ENCODE data around the gene OCEL1. TPM values are rescaled to one million over a fixed set of nuclear protein-coding genes. Genes with fewer than 3 reads are reported as not detected.

Gene OCEL1
- total and polyA plus RNA-seq, 9 donors = 3.1 to 14.2 (median 9.4) TPM

Other genes with a start within 250 kb of the OCEL1 start
- gene CPAMD8, start 199.4 kb upstream of the OCEL1 start, total RNA-seq = 3.2 TPM
- gene CPAMD8, start 199.4 kb upstream of the OCEL1 start, polyA plus RNA-seq (ENCODE audit: insufficient read depth in 1 of 8, insufficient read length in 8 of 8, low replicate concordance in 1 of 8) = 10 to 100 TPM in 1 of 8 donors, 1 to 10 TPM in 7; 2.2 to 10.1 (median 6.3) TPM
- gene HAUS8, start 150.8 kb upstream of the OCEL1 start, total RNA-seq = 3.9 TPM
- 10 to 100 TPM in 5 of 8 donors, 1 to 10 TPM in 3; 7.5 to 14.0 (median 10.1) TPM for gene HAUS8, start 150.8 kb upstream of the OCEL1 start, polyA plus RNA-seq (ENCODE audit: insufficient read depth in 1 of 8, insufficient read length in 8 of 8, low replicate concordance in 1 of 8)
- 18.0 TPM for gene MYO9B, start 150.4 kb upstream of the OCEL1 start, total RNA-seq
- 10 to 100 TPM; 30.1 to 55.5 (median 40.5) TPM for gene MYO9B, start 150.4 kb upstream of the OCEL1 start, polyA plus RNA-seq (ENCODE audit: insufficient read depth in 1 of 8, insufficient read length in 8 of 8, low replicate concordance in 1 of 8)
- gene USE1, start 10.9 kb upstream of the OCEL1 start, total RNA-seq = 21.0 TPM
- 10 to 100 TPM; 25.1 to 36.0 (median 29.3) TPM for gene USE1, start 10.9 kb upstream of the OCEL1 start, polyA plus RNA-seq (ENCODE audit: insufficient read depth in 1 of 8, insufficient read length in 8 of 8, low replicate concordance in 1 of 8)
- 32.4 TPM for gene NR2F6, start 19.7 kb downstream of the OCEL1 start, total RNA-seq
- gene NR2F6, start 19.7 kb downstream of the OCEL1 start, polyA plus RNA-seq (ENCODE audit: insufficient read depth in 1 of 8, insufficient read length in 8 of 8, low replicate concordance in 1 of 8) = 10 to 100 TPM; 26.5 to 37.9 (median 30.8) TPM
- 5.2 TPM for gene USHBP1, start 38.5 kb downstream of the OCEL1 start, total RNA-seq
- 1 to 10 TPM; 5.4 to 8.8 (median 6.5) TPM for gene USHBP1, start 38.5 kb downstream of the OCEL1 start, polyA plus RNA-seq (ENCODE audit: insufficient read depth in 1 of 8, insufficient read length in 8 of 8, low replicate concordance in 1 of 8)
- gene BABAM1, start 41.2 kb downstream of the OCEL1 start, total RNA-seq = 85.8 TPM
- gene BABAM1, start 41.2 kb downstream of the OCEL1 start, polyA plus RNA-seq (ENCODE audit: insufficient read depth in 1 of 8, insufficient read length in 8 of 8, low replicate concordance in 1 of 8) = 10 to 100 TPM; 81.3 to 97.9 (median 92.8) TPM
- 0.44 TPM for gene ANKLE1, start 55.7 kb downstream of the OCEL1 start, total RNA-seq
- 1 to 10 TPM in 5 of 8 donors, under 1 TPM in 3; 0.70 to 1.5 (median 1.2) TPM for gene ANKLE1, start 55.7 kb downstream of the OCEL1 start, polyA plus RNA-seq (ENCODE audit: insufficient read depth in 1 of 8, insufficient read length in 8 of 8, low replicate concordance in 1 of 8)
- gene ABHD8, start 77.2 kb downstream of the OCEL1 start, total RNA-seq = 6.1 TPM
- gene ABHD8, start 77.2 kb downstream of the OCEL1 start, polyA plus RNA-seq (ENCODE audit: insufficient read depth in 1 of 8, insufficient read length in 8 of 8, low replicate concordance in 1 of 8) = 10 to 100 TPM in 1 of 8 donors, 1 to 10 TPM in 7; 7.5 to 10.1 (median 8.4) TPM
- 28.3 TPM for gene MRPL34, start 79.6 kb downstream of the OCEL1 start, total RNA-seq
- 10 to 100 TPM; 25.0 to 43.0 (median 36.4) TPM for gene MRPL34, start 79.6 kb downstream of the OCEL1 start, polyA plus RNA-seq (ENCODE audit: insufficient read depth in 1 of 8, insufficient read length in 8 of 8, low replicate concordance in 1 of 8)
- gene DDA1, start 83.3 kb downstream of the OCEL1 start, total RNA-seq = 18.6 TPM
- 10 to 100 TPM; 32.5 to 42.2 (median 36.8) TPM for gene DDA1, start 83.3 kb downstream of the OCEL1 start, polyA plus RNA-seq (ENCODE audit: insufficient read depth in 1 of 8, insufficient read length in 8 of 8, low replicate concordance in 1 of 8)
- 3.9 TPM for gene ANO8, start 108.6 kb downstream of the OCEL1 start, total RNA-seq
- 1 to 10 TPM; 4.3 to 8.3 (median 6.9) TPM for gene ANO8, start 108.6 kb downstream of the OCEL1 start, polyA plus RNA-seq (ENCODE audit: insufficient read depth in 1 of 8, insufficient read length in 8 of 8, low replicate concordance in 1 of 8)
- gene GTPBP3, start 111.3 kb downstream of the OCEL1 start, total RNA-seq = 7.6 TPM
- 10 to 100 TPM in 5 of 8 donors, 1 to 10 TPM in 3; 9.2 to 16.3 (median 13.2) TPM for gene GTPBP3, start 111.3 kb downstream of the OCEL1 start, polyA plus RNA-seq (ENCODE audit: insufficient read depth in 1 of 8, insufficient read length in 8 of 8, low replicate concordance in 1 of 8)
- 23.1 TPM for gene PLVAP, start 151.1 kb downstream of the OCEL1 start, total RNA-seq
- 10 to 100 TPM; 43.2 to 70.0 (median 62.8) TPM for gene PLVAP, start 151.1 kb downstream of the OCEL1 start, polyA plus RNA-seq (ENCODE audit: insufficient read depth in 1 of 8, insufficient read length in 8 of 8, low replicate concordance in 1 of 8)
- not detected for gene CCDC194, start 168.0 kb downstream of the OCEL1 start, total RNA-seq
- gene CCDC194, start 168.0 kb downstream of the OCEL1 start, polyA plus RNA-seq (ENCODE audit: insufficient read depth in 1 of 8, insufficient read length in 8 of 8, low replicate concordance in 1 of 8) = not detected
- 4.7 TPM for gene BST2, start 179.4 kb downstream of the OCEL1 start, total RNA-seq
- gene BST2, start 179.4 kb downstream of the OCEL1 start, polyA plus RNA-seq (ENCODE audit: insufficient read depth in 1 of 8, insufficient read length in 8 of 8, low replicate concordance in 1 of 8) = 1 to 10 TPM; 5.9 to 9.3 (median 6.3) TPM
- 32.9 TPM for gene MVB12A, start 193.8 kb downstream of the OCEL1 start, total RNA-seq
- gene MVB12A, start 193.8 kb downstream of the OCEL1 start, polyA plus RNA-seq (ENCODE audit: insufficient read depth in 1 of 8, insufficient read length in 8 of 8, low replicate concordance in 1 of 8) = 10 to 100 TPM; 29.5 to 44.3 (median 33.2) TPM
- gene TMEM221, start 222.4 kb downstream of the OCEL1 start, total RNA-seq = 1.0 TPM
- gene TMEM221, start 222.4 kb downstream of the OCEL1 start, polyA plus RNA-seq (ENCODE audit: insufficient read depth in 1 of 8, insufficient read length in 8 of 8, low replicate concordance in 1 of 8) = 1 to 10 TPM; 1.0 to 1.8 (median 1.2) TPM
- gene NXNL1, start 234.7 kb downstream of the OCEL1 start, total RNA-seq = not detected
- gene NXNL1, start 234.7 kb downstream of the OCEL1 start, polyA plus RNA-seq (ENCODE audit: insufficient read depth in 1 of 8, insufficient read length in 8 of 8, low replicate concordance in 1 of 8) = not detected
- 11.6 TPM for gene SLC27A1, start 244.3 kb downstream of the OCEL1 start, total RNA-seq
- 10 to 100 TPM; 11.8 to 20.7 (median 16.9) TPM for gene SLC27A1, start 244.3 kb downstream of the OCEL1 start, polyA plus RNA-seq (ENCODE audit: insufficient read depth in 1 of 8, insufficient read length in 8 of 8, low replicate concordance in 1 of 8)

Data from muscle of leg (tissue), 9 donors.